Hepatocyte (in vitro differentiated cells): Measurements from ENCODE around the gene SRRM2. TPM values are rescaled to one million over a fixed set of nuclear protein-coding genes. Genes with fewer than 3 reads are reported as not detected.

Source experiments
- DNase-seq: peaks from one replicate; pipeline ENCODE4 v3.0.0-alpha.2; 2016; ENCODE audit warnings: low spot score
- H2AFZ ChIP-seq: fragments of 200-600 bp; sonication (generic); 2 replicates; pipeline ENCODE4 v1.6.0; 2016; ENCODE audit warnings: antibody characterized with exemption, mild to moderate bottlenecking
- H3K27ac ChIP-seq: fragments of 200-600 bp; sonication (generic); 2 replicates; pipeline ENCODE4 v1.5.1; 2016; ENCODE audit warnings: mild to moderate bottlenecking
- H3K27me3 ChIP-seq: fragments of 200-600 bp; sonication (generic); 2 replicates; pipeline ENCODE4 v1.6.1; 2016
- H3K36me3 ChIP-seq: fragments of 200-600 bp; sonication (generic); replicated peaks from 2 replicates; pipeline ENCODE4 v1.5.1; 2016; ENCODE audit warnings: low read depth; ENCODE audit not compliant: insufficient read depth
- H3K4me1 ChIP-seq: fragments of 200-600 bp; sonication (generic); 2 replicates; pipeline ENCODE4 v1.5.1; 2016; ENCODE audit warnings: mild to moderate bottlenecking, moderate library complexity; ENCODE audit not compliant: insufficient read depth
- H3K4me2 ChIP-seq: fragments of 200-600 bp; sonication (generic); 2 replicates; pipeline ENCODE4 v1.6.0; 2016
- H3K4me3 ChIP-seq: fragments of 200-600 bp; sonication (generic); 2 replicates; pipeline ENCODE4 v1.5.1; 2016; ENCODE audit warnings: mild to moderate bottlenecking
- H3K79me2 ChIP-seq: fragments of 200-600 bp; sonication (generic); 2 replicates; pipeline ENCODE4 v1.6.0; 2017; ENCODE audit warnings: mild to moderate bottlenecking
- H3K9me2 ChIP-seq: fragments of 200-600 bp; sonication (generic); replicated peaks from 2 replicates; pipeline ENCODE4 v1.6.0; 2017; ENCODE audit warnings: mild to moderate bottlenecking; ENCODE audit not compliant: insufficient read depth
- H3K9me3 ChIP-seq: fragments of 200-600 bp; sonication (generic); 2 replicates; pipeline ENCODE4 v1.5.1; 2016; ENCODE audit warnings: low read depth, mild to moderate bottlenecking
- H4K20me1 ChIP-seq: fragments of 200-600 bp; sonication (generic); 2 replicates; pipeline ENCODE4 v1.6.0; 2016; ENCODE audit warnings: mild to moderate bottlenecking; ENCODE audit not compliant: insufficient read depth, poor library complexity, severe bottlenecking
- CTCF ChIP-seq: fragments of 200-600 bp; sonication (generic); IDR thresholded peaks from 2 replicates; pipeline ENCODE4 v1.5.1; 2016; ENCODE audit warnings: antibody characterized with exemption, mild to moderate bottlenecking; ENCODE audit not compliant: poor library complexity
- EZH2 ChIP-seq: fragments of 200-600 bp; sonication (generic); IDR thresholded peaks from 2 replicates; pipeline ENCODE4 v1.6.1; 2016; ENCODE audit warnings: antibody characterized with exemption, mild to moderate bottlenecking, borderline replicate concordance
- EZH2phosphoT487 ChIP-seq: fragments of 200-600 bp; sonication (generic); IDR thresholded peaks from one replicate; pipeline ENCODE4 v1.6.1; 2018; ENCODE audit warnings: antibody characterized with exemption, mild to moderate bottlenecking, low read depth, moderate library complexity; ENCODE audit not compliant: unreplicated experiment, severe bottlenecking
- WGBS: methylation state at CpG from one replicate; pipeline ENCODE4 v1.1.6; 2016; ENCODE audit warnings: low lambda C conversion rate; ENCODE audit errors: missing lambda C conversion rate; 5-methylcytosine and 5-hydroxymethylcytosine counted together
- polyA plus RNA-seq: library from polyadenylated mRNA; unstranded; fragments of >200 nt; fragmentation: Nextera tagmentation; extraction: Ambion mirVana; gene quantifications from 2 replicates; pipeline ENCODE4 v1.2.1, GENCODE V29; 2016
- total RNA-seq: library from RNA; depleted of rRNA; stranded (reverse); fragments of >200 nt; gene quantifications from 2 replicates; pipeline ENCODE4 v1.2.3, GENCODE V29; 2014

The SRRM2 gene
- total and polyA plus RNA-seq, 2 experiments from 2014 or later, result 142 to 403 TPM

- no peak overlapping the region for H2AFZ ChIP-seq
- no peak for TF ChIP-seq EZH2
- no peak for TF ChIP-seq EZH2phosphoT487
- no peak for TF ChIP-seq CTCF
- H4K20me1 ChIP-seq, result no peaks in the 10 kb centered on the region
- H3K9me2 ChIP-seq, result no peaks in the 10 kb centered on the region
- no peak for DNase-seq
- H3K4me2 ChIP-seq, result no peak overlapping the region
- H3K9me3 ChIP-seq, result no peaks in the 10 kb centered on the region
- H3K4me1 ChIP-seq, result no peaks in the 10 kb centered on the region
- no peak overlapping the region for H3K27ac ChIP-seq
- no peaks in the 10 kb centered on the region for H3K79me2 ChIP-seq
- no peak overlapping the region for H3K4me3 ChIP-seq
- H3K36me3 ChIP-seq, result no peaks in the 10 kb centered on the region
- WGBS, result 95% methylated on average over 54 of the region's 79 CpGs
- H3K27me3 ChIP-seq, result no peaks in the 10 kb centered on the region
Observed at GRCh38 chr16:2785101-2785991, 32.9 kb downstream of the SRRM2 start.

GRCh38 chr16:2786061-2786825, 33.8 kb downstream of the SRRM2 start:
- Histone ChIP-seq H3K27me3 (no peaks in the 10 kb centered on the region), H3K27ac (no peak overlapping the region), H3K4me1 (no peaks in the 10 kb centered on the region), H3K9me2 (no peaks in the 10 kb centered on the region), H3K36me3 (no peaks in the 10 kb centered on the region), H3K9me3 (no peaks in the 10 kb centered on the region), H3K4me2 (no peak overlapping the region), H4K20me1 (no peaks in the 10 kb centered on the region), H3K79me2 (no peaks in the 10 kb centered on the region), H3K4me3 (no peak overlapping the region), H2AFZ (no peak overlapping the region)
- TF ChIP-seq CTCF (no peak), EZH2 (no peak), EZH2phosphoT487 (no peak)
- DNase-seq, result no peak
- 72% methylated on average over 15 of the region's 15 CpGs for WGBS

- Histone ChIP-seq H3K79me2 (no peaks in the 10 kb centered on the region), H3K27ac (no peak overlapping the region), H3K9me3 (no peaks in the 10 kb centered on the region), H3K4me2 (no peak overlapping the region), H3K27me3 (no peaks in the 10 kb centered on the region), H3K36me3 (no peaks in the 10 kb centered on the region), H3K4me3 (no peak overlapping the region), H4K20me1 (no peaks in the 10 kb centered on the region), H3K9me2 (no peaks in the 10 kb centered on the region), H3K4me1 (no peaks in the 10 kb centered on the region), H2AFZ (no peak overlapping the region)
- TF ChIP-seq CTCF (no peak), EZH2phosphoT487 (no peak), EZH2 (no peak)
- WGBS, result no CpG with 5 or more reads among the region's 3 CpGs
- no peak for DNase-seq
Observed at GRCh38 chr16:2786826-2787151, 34.4 kb downstream of the SRRM2 start.
